GM06990 (cell line): Measurements from ENCODE around the gene NEDD4L.

Experiments
- DNase-seq: peaks from one replicate; pipeline ENCODE4 v3.0.0-alpha.2; 2011; ENCODE audit not compliant: insufficient read length; ENCODE audit errors: extremely low read depth
- H3K27me3 ChIP-seq: replicated peaks from 2 replicates; pipeline ENCODE4 v1.6.0; 2011; ENCODE audit warnings: low read length; ENCODE audit not compliant: control insufficient read depth, insufficient read depth
- H3K36me3 ChIP-seq: 2 replicates; pipeline ENCODE4 v1.5.1; 2011; ENCODE audit warnings: low read length; ENCODE audit not compliant: control insufficient read depth, insufficient read depth
- H3K4me3 ChIP-seq: replicated peaks from 2 replicates; pipeline ENCODE4 v1.5.1; 2011; ENCODE audit warnings: low read depth, mild to moderate bottlenecking, control low read depth, low read length
- TF ChIP-seq, protein P1 (sequence below): IDR thresholded peaks from 2 replicates; pipeline ENCODE4 v1.5.1; 2011; ENCODE audit warnings: low read length, control low read depth, mild to moderate bottlenecking, inconsistent platforms; ENCODE audit not compliant: insufficient read depth, poor library complexity, severe bottlenecking

The NEDD4L gene

DNA sequence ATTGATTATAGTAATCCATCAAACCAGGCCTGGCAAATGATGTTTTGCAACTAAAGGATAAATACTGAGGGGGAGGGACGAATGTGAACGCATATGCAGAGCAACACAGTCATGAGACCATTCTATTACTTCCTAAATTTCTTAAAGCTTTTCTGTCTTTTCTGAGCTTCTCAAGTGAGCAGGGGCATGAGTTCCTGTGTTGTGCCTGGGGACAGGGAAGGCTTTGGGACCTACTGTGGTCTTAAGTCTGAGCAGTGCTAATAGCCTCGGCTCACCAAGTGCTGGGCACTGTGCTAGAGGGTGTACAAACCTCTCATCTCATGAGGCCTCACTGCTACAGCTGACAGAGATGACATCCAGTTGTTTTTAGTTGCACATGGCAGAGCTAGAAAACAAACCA is 182.4 kb downstream of the NEDD4L start:
- TF ChIP-seq, protein P1, sequence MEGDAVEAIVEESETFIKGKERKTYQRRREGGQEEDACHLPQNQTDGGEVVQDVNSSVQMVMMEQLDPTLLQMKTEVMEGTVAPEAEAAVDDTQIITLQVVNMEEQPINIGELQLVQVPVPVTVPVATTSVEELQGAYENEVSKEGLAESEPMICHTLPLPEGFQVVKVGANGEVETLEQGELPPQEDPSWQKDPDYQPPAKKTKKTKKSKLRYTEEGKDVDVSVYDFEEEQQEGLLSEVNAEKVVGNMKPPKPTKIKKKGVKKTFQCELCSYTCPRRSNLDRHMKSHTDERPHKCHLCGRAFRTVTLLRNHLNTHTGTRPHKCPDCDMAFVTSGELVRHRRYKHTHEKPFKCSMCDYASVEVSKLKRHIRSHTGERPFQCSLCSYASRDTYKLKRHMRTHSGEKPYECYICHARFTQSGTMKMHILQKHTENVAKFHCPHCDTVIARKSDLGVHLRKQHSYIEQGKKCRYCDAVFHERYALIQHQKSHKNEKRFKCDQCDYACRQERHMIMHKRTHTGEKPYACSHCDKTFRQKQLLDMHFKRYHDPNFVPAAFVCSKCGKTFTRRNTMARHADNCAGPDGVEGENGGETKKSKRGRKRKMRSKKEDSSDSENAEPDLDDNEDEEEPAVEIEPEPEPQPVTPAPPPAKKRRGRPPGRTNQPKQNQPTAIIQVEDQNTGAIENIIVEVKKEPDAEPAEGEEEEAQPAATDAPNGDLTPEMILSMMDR, result no peak
- no peaks in the 10 kb centered on the region for H3K36me3 ChIP-seq
- no peak for DNase-seq
- H3K4me3 ChIP-seq, result no peak overlapping the region
- no peaks in the 10 kb centered on the region for H3K27me3 ChIP-seq

DNA sequence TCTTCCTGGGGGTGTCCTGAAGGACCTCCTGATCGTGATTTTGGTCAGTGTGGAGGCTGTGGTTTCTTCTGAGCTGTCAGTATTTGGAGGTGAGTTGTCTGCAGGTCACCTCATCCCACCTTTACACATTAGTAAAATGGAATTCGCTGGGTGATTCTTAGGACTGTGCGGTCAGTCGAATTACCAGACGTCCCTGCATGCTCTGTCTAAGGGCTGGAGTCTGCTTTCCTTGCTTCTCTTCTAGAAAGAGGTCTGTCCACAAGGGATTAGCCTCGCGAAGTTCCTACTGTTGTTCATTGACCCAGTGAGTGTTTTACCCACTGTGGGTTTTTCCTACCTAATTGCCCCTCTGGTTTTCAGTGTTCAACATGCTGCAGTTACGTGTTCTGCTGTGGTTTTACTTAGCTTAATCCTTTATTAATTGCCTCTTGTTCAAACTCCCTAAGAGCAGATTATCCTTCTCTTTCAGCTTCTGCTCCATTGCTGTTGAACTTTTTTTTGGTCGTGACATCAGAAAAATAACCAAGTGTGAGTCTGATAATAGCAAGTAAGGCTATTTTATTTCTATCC is 183.4 kb downstream of the NEDD4L start:
- no peaks in the 10 kb centered on the region for H3K27me3 ChIP-seq
- TF ChIP-seq, protein P1, result no peak
- no peak for DNase-seq

DNA sequence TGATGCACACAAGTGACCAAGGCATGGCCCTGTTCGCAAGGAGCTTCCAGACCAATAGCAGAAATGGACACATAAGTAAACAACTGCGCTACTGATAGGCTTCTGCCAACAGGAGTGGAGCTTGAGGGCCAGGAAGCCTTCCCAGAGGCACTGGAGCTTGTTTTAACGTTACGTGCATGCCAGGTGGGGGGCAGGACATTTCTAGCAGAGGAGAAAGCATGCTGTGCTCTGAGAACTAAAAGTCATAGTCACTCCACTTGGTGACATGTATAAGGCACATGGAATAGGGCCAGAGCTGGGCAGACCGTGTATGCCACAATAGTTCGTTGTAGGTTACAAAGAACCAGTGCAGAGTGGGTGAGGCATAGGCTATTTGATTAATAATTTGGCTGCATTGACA is 184.2 kb downstream of the NEDD4L start:
- H3K36me3 ChIP-seq, result no peaks in the 10 kb centered on the region
- DNase-seq, result no peak
- no peak overlapping the region for H3K4me3 ChIP-seq
- no peaks in the 10 kb centered on the region for H3K27me3 ChIP-seq
- TF ChIP-seq, protein P1, result no peak

More for the DNA sequence above, 183.4 kb downstream of the NEDD4L start:
- Histone ChIP-seq H3K36me3 (no peaks in the 10 kb centered on the region), H3K4me3 (no peak overlapping the region)

DNA sequence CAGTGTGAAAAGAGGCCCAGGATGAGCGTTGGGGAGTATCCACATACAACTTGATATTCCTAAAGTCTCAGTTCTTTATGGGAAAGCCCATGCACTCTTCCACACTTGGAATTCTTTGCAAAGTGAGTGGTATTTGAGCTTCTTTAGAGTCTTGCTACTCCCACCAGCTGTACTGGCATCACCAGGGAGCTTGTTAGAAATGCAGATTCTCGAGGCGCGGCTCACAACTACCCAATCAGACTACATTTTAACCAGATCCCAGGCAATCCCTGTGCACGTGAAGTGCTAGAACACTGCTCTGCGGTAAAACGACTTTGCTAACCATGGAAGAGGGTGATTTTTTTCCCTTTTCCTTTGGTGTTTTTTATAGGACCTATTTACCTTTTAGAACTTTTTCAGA is 184.7 kb downstream of the NEDD4L start:
- TF ChIP-seq, protein P1, result no peak

DNA sequence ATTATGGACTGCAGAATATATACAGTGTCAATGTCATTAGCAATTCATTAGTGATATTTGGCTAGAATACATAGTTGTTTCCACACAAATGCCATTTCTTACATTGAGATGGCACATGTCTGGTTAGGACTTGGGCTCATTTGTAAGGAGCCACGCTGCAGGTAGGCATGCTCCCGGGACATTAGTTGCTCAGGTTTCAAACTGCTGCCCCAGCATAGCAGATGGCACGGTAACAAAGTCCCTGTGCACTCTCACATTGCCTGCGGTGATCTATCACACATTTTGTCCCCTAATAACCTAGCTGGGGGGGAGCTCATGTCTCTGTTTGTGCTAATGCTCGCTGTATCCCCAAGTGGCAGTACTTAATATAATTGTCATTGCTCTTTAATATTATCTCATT is 185.1 kb downstream of the NEDD4L start:
- Histone ChIP-seq H3K27me3 (no peaks in the 10 kb centered on the region), H3K36me3 (no peaks in the 10 kb centered on the region), H3K4me3 (no peak overlapping the region)
- DNase-seq, result no peak
- TF ChIP-seq, protein P1, result no peak

More for the DNA sequence above, 184.7 kb downstream of the NEDD4L start:
- Histone ChIP-seq H3K36me3 (no peaks in the 10 kb centered on the region), H3K27me3 (no peaks in the 10 kb centered on the region), H3K4me3 (no peak overlapping the region)
- DNase-seq, result no peak
